WTC11 (cell line): ENCODE results near the gene ARPC5. TPM values are rescaled to one million over a fixed set of nuclear protein-coding genes. Genes with fewer than 3 reads are reported as not detected.
A peak's percentile ranks its signal among the peaks of the same experiment; 100 is the strongest.

Experiments used
- ATAC-seq: fragments of 200-7000 bp; cut with Tn5 transposase; 2 replicates; pipeline ENCODE4 v1.10.0; 2021; ENCODE audit warnings: mild to moderate bottlenecking, moderate library complexity
- CTCF ChIA-PET: fragments of 300-600 bp; sonication (Branson Sonifier 250); formaldehyde crosslinking; loops from one replicate; lab custom pipeline; 2021; ENCODE audit warnings: antibody characterized with exemption; lab: Charles Lee
- POLR2A ChIA-PET: fragments of 350-600 bp; sonication (Branson Sonifier 250); formaldehyde crosslinking; loops from one replicate; lab custom pipeline; 2021; ENCODE audit warnings: antibody characterized with exemption; lab: Charles Lee
- DNase-seq: peaks from one replicate; pipeline ENCODE4 v3.0.0; 2021; ENCODE audit warnings: low spot score
- H3K27ac Mint-ChIP-seq: 2 replicates; pipeline ENCODE4 v1.8.0; 2021; ENCODE audit warnings: mixed read lengths
- H3K27me3 Mint-ChIP-seq: 2 replicates; pipeline ENCODE4 v1.8.0; 2021; ENCODE audit warnings: low read depth, mild to moderate bottlenecking, moderate library complexity, mixed read lengths
- H3K36me3 Mint-ChIP-seq: 2 replicates; pipeline ENCODE4 v1.8.0; 2021; ENCODE audit warnings: mixed read lengths
- H3K4me1 Mint-ChIP-seq: 2 replicates; pipeline ENCODE4 v1.8.0; 2022; ENCODE audit warnings: mixed read lengths
- H3K4me3 Mint-ChIP-seq: 2 replicates; pipeline ENCODE4 v1.8.0; 2021; ENCODE audit warnings: mild to moderate bottlenecking, moderate library complexity, mixed read lengths
- H3K9me3 Mint-ChIP-seq: 2 replicates; pipeline ENCODE4 v1.8.0; 2021; ENCODE audit warnings: mixed read lengths
- AFF4 ChIP-seq: sonication (generic); formaldehyde crosslinking; IDR thresholded peaks from 2 replicates; pipeline ENCODE4 v1.8.1; 2023; ENCODE audit warnings: mild to moderate bottlenecking, missing genetic modification reagents, borderline replicate concordance
- ELF4 ChIP-seq: sonication (generic); formaldehyde crosslinking; IDR thresholded peaks from 2 replicates; pipeline ENCODE4 v1.8.1; 2022; ENCODE audit warnings: low read depth, mild to moderate bottlenecking, moderate library complexity, missing genetic modification reagents
- FOXJ3 ChIP-seq: sonication (generic); formaldehyde crosslinking; IDR thresholded peaks from 2 replicates; pipeline ENCODE4 v1.9.0; 2021; ENCODE audit warnings: missing genetic modification reagents, mild to moderate bottlenecking, borderline replicate concordance
- FOXK1 ChIP-seq: sonication (generic); formaldehyde crosslinking; IDR thresholded peaks from 2 replicates; pipeline ENCODE4 v1.8.0; 2022; ENCODE audit warnings: mild to moderate bottlenecking, moderate library complexity, missing genetic modification reagents
- GABPB1 ChIP-seq: sonication (generic); formaldehyde crosslinking; IDR thresholded peaks from 2 replicates; pipeline ENCODE4 v1.8.1; 2023; ENCODE audit warnings: mild to moderate bottlenecking, missing genetic modification reagents
- HMGA2 ChIP-seq: fragments of 250-450 bp; sonication (Bioruptor Pico); IDR thresholded peaks from 2 replicates; pipeline ENCODE4 v1.4.0; 2021; ENCODE audit warnings: mild to moderate bottlenecking, moderate library complexity
- IRF2 ChIP-seq: sonication (generic); formaldehyde crosslinking; IDR thresholded peaks from 2 replicates; pipeline ENCODE4 v1.8.0; 2022; ENCODE audit warnings: low read depth, missing genetic modification reagents, borderline replicate concordance
- KAT7 ChIP-seq: sonication (generic); formaldehyde crosslinking; IDR thresholded peaks from 2 replicates; pipeline ENCODE4 v1.8.1; 2023; ENCODE audit warnings: missing genetic modification reagents, mild to moderate bottlenecking, borderline replicate concordance
- PREB ChIP-seq: sonication (generic); formaldehyde crosslinking; IDR thresholded peaks from 2 replicates; pipeline ENCODE4 v1.8.1; 2022; ENCODE audit warnings: mild to moderate bottlenecking, missing genetic modification reagents, moderate library complexity, borderline replicate concordance
- PRRX2 ChIP-seq: fragments of 250-450 bp; sonication (Bioruptor Pico); IDR thresholded peaks from 2 replicates; pipeline ENCODE4 v1.8.0; 2021; ENCODE audit warnings: mild to moderate bottlenecking
- TCF7 ChIP-seq: sonication (generic); formaldehyde crosslinking; IDR thresholded peaks from 2 replicates; pipeline ENCODE4 v1.8.0; 2022; ENCODE audit warnings: mild to moderate bottlenecking, low read depth, missing genetic modification reagents, moderate library complexity
- USF1 ChIP-seq: sonication (generic); formaldehyde crosslinking; IDR thresholded peaks from 2 replicates; pipeline ENCODE4 v1.8.0; 2022; ENCODE audit warnings: mild to moderate bottlenecking, missing genetic modification reagents
- USF2 ChIP-seq: sonication (generic); formaldehyde crosslinking; IDR thresholded peaks from 2 replicates; pipeline ENCODE4 v1.8.1; 2023; ENCODE audit warnings: mild to moderate bottlenecking, missing genetic modification reagents, moderate library complexity
- ZBTB21 ChIP-seq: sonication (generic); formaldehyde crosslinking; IDR thresholded peaks from 2 replicates; pipeline ENCODE4 v1.8.1; 2023; ENCODE audit warnings: mild to moderate bottlenecking, missing genetic modification reagents, borderline replicate concordance
- total RNA-seq: library from RNA; stranded (reverse); gene quantifications from 3 replicates; pipeline ENCODE4 v1.2.3, GENCODE V29; 2021
- TF ChIP-seq, protein P1 (sequence below): fragments of 200-600 bp; IDR thresholded peaks from 2 replicates; pipeline ENCODE4 v1.8.0; 2022; ENCODE audit warnings: antibody characterized with exemption
- TF ChIP-seq, protein P2 (sequence below): sonication (generic); formaldehyde crosslinking; IDR thresholded peaks from 2 replicates; pipeline ENCODE4 v1.8.1; 2023; ENCODE audit warnings: mild to moderate bottlenecking, missing genetic modification reagents, moderate library complexity
- TF ChIP-seq, protein P3 (sequence below): sonication (generic); formaldehyde crosslinking; IDR thresholded peaks from 2 replicates; pipeline ENCODE4 v1.8.1; 2022; ENCODE audit warnings: low read depth, missing genetic modification reagents, borderline replicate concordance

Gene ARPC5
- total RNA-seq, 1 experiment from 2014 or later, result 51.7 TPM

- no peak for TF ChIP-seq PRRX2 (CRISPR knock-in tag)
- no peak for TF ChIP-seq KAT7 (CRISPR knock-in tag)
- ATAC-seq (no peak), DNase-seq (no peak)
- H3K9me3 Mint-ChIP-seq, result no peaks in the 10 kb centered on the region
- ChIA-PET POLR2A (interaction anchor here (0.7 kb wide), 3 partner anchors 37 to 940 kb away, joined by 3 to 10 read pairs (median 8); no protein-coding TSS in a partner anchor), CTCF (interaction anchor here (0.6 to 3.3 kb wide), 5 partner anchors 50 to 353 kb away, joined by 3 to 13 read pairs (median 6); no protein-coding TSS in a partner anchor)
- peak overlapping the region; percentile 98 for H3K4me3 Mint-ChIP-seq
- H3K4me1 Mint-ChIP-seq, result peaks cover 36% of the 10 kb centered on the region
- H3K27ac Mint-ChIP-seq, result no peak overlapping the region
- H3K36me3 Mint-ChIP-seq, result peaks cover 11% of the 10 kb centered on the region
- H3K27me3 Mint-ChIP-seq, result peaks cover 15% of the 10 kb centered on the region
These were observed 1.0 kb downstream of the ARPC5 start for GRCh38 chr1:183634429-183635065.

GRCh38 chr1:183633676-183634343, 1.8 kb downstream of the ARPC5 start:
- ATAC-seq (peak; percentile 8), DNase-seq (no peak)
- Mint-ChIP-seq H3K27me3 (peaks cover 15% of the 10 kb centered on the region), H3K36me3 (peaks cover 19% of the 10 kb centered on the region), H3K27ac (0 out of 2 replicates have a peak overlapping the region, but pooled peaks have one; percentile 61), H3K9me3 (no peaks in the 10 kb centered on the region), H3K4me1 (peaks cover 36% of the 10 kb centered on the region)
- TF ChIP-seq, protein P1, sequence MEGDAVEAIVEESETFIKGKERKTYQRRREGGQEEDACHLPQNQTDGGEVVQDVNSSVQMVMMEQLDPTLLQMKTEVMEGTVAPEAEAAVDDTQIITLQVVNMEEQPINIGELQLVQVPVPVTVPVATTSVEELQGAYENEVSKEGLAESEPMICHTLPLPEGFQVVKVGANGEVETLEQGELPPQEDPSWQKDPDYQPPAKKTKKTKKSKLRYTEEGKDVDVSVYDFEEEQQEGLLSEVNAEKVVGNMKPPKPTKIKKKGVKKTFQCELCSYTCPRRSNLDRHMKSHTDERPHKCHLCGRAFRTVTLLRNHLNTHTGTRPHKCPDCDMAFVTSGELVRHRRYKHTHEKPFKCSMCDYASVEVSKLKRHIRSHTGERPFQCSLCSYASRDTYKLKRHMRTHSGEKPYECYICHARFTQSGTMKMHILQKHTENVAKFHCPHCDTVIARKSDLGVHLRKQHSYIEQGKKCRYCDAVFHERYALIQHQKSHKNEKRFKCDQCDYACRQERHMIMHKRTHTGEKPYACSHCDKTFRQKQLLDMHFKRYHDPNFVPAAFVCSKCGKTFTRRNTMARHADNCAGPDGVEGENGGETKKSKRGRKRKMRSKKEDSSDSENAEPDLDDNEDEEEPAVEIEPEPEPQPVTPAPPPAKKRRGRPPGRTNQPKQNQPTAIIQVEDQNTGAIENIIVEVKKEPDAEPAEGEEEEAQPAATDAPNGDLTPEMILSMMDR, result no peak
- TF ChIP-seq, protein P2, sequence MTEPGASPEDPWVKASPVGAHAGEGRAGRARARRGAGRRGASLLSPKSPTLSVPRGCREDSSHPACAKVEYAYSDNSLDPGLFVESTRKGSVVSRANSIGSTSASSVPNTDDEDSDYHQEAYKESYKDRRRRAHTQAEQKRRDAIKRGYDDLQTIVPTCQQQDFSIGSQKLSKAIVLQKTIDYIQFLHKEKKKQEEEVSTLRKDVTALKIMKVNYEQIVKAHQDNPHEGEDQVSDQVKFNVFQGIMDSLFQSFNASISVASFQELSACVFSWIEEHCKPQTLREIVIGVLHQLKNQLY (CRISPR knock-in tag), result no peak
- no peak for TF ChIP-seq IRF2 (CRISPR knock-in tag)
- TF ChIP-seq FOXK1 (CRISPR knock-in tag), result no peak
- TF ChIP-seq ELF4, result no peak
- TF ChIP-seq PREB (CRISPR knock-in tag), result no peak
- TF ChIP-seq USF1, result no peak
- TF ChIP-seq HMGA2 (CRISPR knock-in tag), result no peak
- no peak for TF ChIP-seq TCF7
- TF ChIP-seq ZBTB21 (CRISPR knock-in tag), result no peak
- TF ChIP-seq, all 79 proteins: peak for 0
- CTCF ChIA-PET, result interaction anchor here (0.6 to 3.3 kb wide), 8 partner anchors 9 to 352 kb away, joined by 3 to 13 read pairs (median 4); no protein-coding TSS in a partner anchor
- peak overlapping the region; percentile 98 for H3K4me3 Mint-ChIP-seq
- POLR2A ChIA-PET, result interaction anchor here (0.7 kb wide), 1 partner anchor 92 kb away, joined by 8 read pairs; no protein-coding TSS in a partner anchor

- POLR2A ChIA-PET, result no interaction called here
- CTCF ChIA-PET, result interaction anchor here (0.6 to 3.3 kb wide), 6 partner anchors 9 to 161 kb away, joined by 3 to 13 read pairs (median 3); no protein-coding TSS in a partner anchor
- no peak for TF ChIP-seq AFF4 (CRISPR knock-in tag)
- no peak for TF ChIP-seq FOXJ3 (CRISPR knock-in tag)
- TF ChIP-seq, protein P3, sequence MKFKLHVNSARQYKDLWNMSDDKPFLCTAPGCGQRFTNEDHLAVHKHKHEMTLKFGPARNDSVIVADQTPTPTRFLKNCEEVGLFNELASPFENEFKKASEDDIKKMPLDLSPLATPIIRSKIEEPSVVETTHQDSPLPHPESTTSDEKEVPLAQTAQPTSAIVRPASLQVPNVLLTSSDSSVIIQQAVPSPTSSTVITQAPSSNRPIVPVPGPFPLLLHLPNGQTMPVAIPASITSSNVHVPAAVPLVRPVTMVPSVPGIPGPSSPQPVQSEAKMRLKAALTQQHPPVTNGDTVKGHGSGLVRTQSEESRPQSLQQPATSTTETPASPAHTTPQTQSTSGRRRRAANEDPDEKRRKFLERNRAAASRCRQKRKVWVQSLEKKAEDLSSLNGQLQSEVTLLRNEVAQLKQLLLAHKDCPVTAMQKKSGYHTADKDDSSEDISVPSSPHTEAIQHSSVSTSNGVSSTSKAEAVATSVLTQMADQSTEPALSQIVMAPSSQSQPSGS, result no peak
- no peak for TF ChIP-seq GABPB1 (CRISPR knock-in tag)
- TF ChIP-seq ELF4, result no peak
- no peak for TF ChIP-seq USF2 (CRISPR knock-in tag)
- Mint-ChIP-seq H3K9me3 (peaks cover 6% of the 10 kb centered on the region), H3K27me3 (peaks cover 15% of the 10 kb centered on the region), H3K4me1 (peaks cover 36% of the 10 kb centered on the region), H3K36me3 (peaks cover 27% of the 10 kb centered on the region), H3K27ac (no peak overlapping the region), H3K4me3 (peak overlapping the region; percentile 98)
- no peak for DNase-seq
- no peak for ATAC-seq
These were observed 2.6 kb downstream of the ARPC5 start for GRCh38 chr1:183632964-183633363.
